Measurements from ENCODE around the gene PRKG1. TPM values are rescaled to one million over a fixed set of nuclear protein-coding genes. Genes with fewer than 3 reads are reported as not detected.

The PRKG1 gene
- total and polyA plus RNA-seq, 7 donors, result 4.5 to 49.0 (median 31.7) TPM

DNA sequence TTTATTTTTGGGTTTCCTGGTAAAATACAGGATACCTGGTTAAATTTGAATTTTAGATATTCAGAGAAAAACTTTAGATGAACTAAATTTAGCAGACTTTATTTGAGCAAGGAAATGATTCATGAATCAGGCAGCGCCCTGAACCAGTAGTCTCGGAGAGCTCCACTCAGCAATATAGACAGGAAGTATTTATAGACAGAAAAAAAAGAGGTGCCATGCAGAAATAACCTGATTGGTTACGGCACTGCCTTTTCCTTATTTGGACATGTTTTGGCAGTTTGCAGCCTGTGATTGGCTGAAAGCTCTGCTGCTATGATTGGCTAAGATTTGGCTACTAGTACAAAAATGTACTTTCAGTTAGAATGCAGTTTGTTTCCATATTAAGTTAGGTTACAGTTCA lies 1041.5 kb downstream of the PRKG1 start:
- no peak overlapping the region for H3K4me3 ChIP-seq
- TF ChIP-seq, protein P1, sequence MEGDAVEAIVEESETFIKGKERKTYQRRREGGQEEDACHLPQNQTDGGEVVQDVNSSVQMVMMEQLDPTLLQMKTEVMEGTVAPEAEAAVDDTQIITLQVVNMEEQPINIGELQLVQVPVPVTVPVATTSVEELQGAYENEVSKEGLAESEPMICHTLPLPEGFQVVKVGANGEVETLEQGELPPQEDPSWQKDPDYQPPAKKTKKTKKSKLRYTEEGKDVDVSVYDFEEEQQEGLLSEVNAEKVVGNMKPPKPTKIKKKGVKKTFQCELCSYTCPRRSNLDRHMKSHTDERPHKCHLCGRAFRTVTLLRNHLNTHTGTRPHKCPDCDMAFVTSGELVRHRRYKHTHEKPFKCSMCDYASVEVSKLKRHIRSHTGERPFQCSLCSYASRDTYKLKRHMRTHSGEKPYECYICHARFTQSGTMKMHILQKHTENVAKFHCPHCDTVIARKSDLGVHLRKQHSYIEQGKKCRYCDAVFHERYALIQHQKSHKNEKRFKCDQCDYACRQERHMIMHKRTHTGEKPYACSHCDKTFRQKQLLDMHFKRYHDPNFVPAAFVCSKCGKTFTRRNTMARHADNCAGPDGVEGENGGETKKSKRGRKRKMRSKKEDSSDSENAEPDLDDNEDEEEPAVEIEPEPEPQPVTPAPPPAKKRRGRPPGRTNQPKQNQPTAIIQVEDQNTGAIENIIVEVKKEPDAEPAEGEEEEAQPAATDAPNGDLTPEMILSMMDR (IDR thresholded peaks at IDR 0.05), result no peak
- WGBS, 3 donors, result 69 to 80% (median 70%) methylated on average over 3 of the region's 3 CpGs
- H3K27me3 ChIP-seq (ENCODE audit: insufficient read depth in 3 of 3, low read length in 2 of 3), result no peaks in the 10 kb centered on the region
- intact Hi-C loops (cut with DNase I), result no loop called here
- H3K36me3 ChIP-seq (ENCODE audit: insufficient read depth in 1 of 2, low read depth in 1 of 2), result no peaks in the 10 kb centered on the region
- H3K27ac ChIP-seq, result peak overlapping the region; percentile 34
- H3K4me1 ChIP-seq, result peaks cover 26% of the 10 kb centered on the region
- ATAC-seq, result peak in 3 of 4 donors; percentile 31 to 47 (median 32)
- H3K9me3 ChIP-seq, result no peaks in the 10 kb centered on the region
- DNase-seq, result no peak

DNA sequence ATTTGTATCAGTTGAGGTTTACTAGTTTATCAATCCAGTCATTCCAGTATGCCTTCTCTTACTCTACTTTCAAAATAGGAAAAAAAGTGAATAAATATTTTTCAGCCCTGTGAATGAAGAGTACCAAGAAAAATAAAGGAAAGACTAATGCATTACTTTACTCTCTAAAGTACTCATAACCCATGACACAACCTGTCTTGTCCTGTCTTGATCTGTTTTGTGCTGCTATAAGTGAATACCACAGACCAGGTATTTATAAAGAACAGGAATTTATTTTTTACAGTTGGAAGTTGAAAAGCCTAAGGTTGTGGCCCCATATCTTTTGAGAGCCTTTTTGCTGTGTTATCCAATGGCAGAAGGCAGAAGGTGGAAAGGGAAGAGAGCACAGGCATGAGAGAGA lies 1045.2 kb downstream of the PRKG1 start:
- intact Hi-C loops (cut with DNase I), result no loop called here
- Histone ChIP-seq H3K4me3 (no peak overlapping the region), H3K27ac (no peak overlapping the region), H3K9me3 (no peaks in the 10 kb centered on the region), H3K4me1 (peaks cover 24% of the 10 kb centered on the region), H3K27me3 (ENCODE audit: insufficient read depth in 3 of 3, low read length in 2 of 3) (no peaks in the 10 kb centered on the region), H3K36me3 (ENCODE audit: insufficient read depth in 1 of 2, low read depth in 1 of 2) (no peaks in the 10 kb centered on the region)
- no peak for DNase-seq
- ATAC-seq, result no peak
- TF ChIP-seq, protein P1 (IDR thresholded peaks at IDR 0.05), result no peak

DNA sequence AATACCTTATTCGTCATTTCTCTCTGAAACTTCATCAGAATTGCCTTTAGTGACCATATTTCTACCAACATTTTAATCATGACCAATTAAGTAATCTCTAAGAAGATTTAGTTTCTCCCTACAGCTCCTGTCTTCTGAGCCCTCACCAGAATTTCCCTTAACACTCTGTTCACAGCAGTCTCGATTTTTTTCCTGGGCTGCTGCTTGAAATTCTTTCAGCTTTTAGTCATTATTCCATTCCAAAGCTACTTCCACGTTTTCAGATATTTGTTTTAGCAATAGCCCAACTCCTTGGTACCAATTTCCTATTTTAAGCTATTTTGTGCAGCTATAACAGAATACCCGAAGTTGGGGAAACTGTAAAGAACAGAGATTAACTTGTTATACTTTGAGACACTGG lies 1047.4 kb downstream of the PRKG1 start:
- TF ChIP-seq, protein P1 (IDR thresholded peaks at IDR 0.05), result no peak
- H3K4me3 ChIP-seq, result no peak overlapping the region
- no peaks in the 10 kb centered on the region for H3K36me3 ChIP-seq (ENCODE audit: insufficient read depth in 1 of 2, low read depth in 1 of 2)
- H3K9me3 ChIP-seq, result no peaks in the 10 kb centered on the region
- no peak overlapping the region for H3K27ac ChIP-seq
- H3K4me1 ChIP-seq, result peaks cover 17% of the 10 kb centered on the region
- intact Hi-C loops (cut with DNase I), result no loop called here
- 37 to 51% (median 48%) methylated on average over 4 of the region's 4 CpGs for WGBS, 3 donors
- no peak for DNase-seq
- no peak for ATAC-seq
- H3K27me3 ChIP-seq (ENCODE audit: insufficient read depth in 3 of 3, low read length in 2 of 3), result no peaks in the 10 kb centered on the region

DNA sequence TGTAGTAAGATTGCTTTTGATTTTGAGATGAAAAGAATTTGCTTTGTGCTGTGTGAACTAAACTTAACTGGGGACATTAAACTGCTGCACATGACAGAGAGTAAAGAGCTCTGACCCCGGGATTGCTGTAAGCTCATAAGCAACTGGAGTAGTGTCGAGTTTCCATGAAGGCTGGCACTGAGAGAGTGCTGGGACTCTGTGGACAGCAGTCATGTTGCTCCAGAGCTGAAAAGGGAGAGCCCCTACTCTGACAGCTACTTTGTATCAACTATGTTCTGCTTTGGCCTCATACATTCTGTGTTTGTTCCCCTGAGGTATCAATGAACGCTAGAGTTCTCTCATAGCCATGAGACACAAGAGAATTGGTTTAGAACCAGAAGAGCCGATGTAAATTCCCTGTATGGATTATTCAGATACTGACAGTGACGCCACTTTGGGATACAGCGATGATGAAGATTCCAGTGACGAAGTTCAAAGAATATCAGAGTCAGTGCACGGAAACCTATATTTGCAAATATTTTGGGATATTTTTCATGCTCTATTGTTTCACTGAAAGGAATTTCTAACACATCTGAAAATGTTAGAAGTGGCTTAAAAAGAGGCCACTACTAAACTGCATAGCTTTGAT lies 1053.9 kb downstream of the PRKG1 start:
- no peaks in the 10 kb centered on the region for H3K9me3 ChIP-seq
- TF ChIP-seq, protein P1 (IDR thresholded peaks at IDR 0.05), result no peak
- WGBS, 3 donors, result 24 to 31% (median 27%) methylated on average over 8 of the region's 8 CpGs
- peaks cover 9% of the 10 kb centered on the region for H3K4me1 ChIP-seq
- peak; percentile 21 to 65 for DNase-seq
- no peaks in the 10 kb centered on the region for H3K27me3 ChIP-seq (ENCODE audit: insufficient read depth in 3 of 3, low read length in 2 of 3)
- peak; percentile 94 to 97 (median 95) for ATAC-seq
- peak overlapping the region; percentile 58 for H3K4me3 ChIP-seq
- no peaks in the 10 kb centered on the region for H3K36me3 ChIP-seq (ENCODE audit: insufficient read depth in 1 of 2, low read depth in 1 of 2)
- H3K27ac ChIP-seq, result peak overlapping the region; percentile 85
- intact Hi-C loops (cut with DNase I), result no loop called here
